Stomach smooth muscle (tissue), 2 donors: ENCODE data around the gene CRISPLD2.
"Not testable (repeated sequence)": the region's sequence is repeated elsewhere in the genome, so short reads cannot be mapped to it uniquely, and the experiment has no call there.

Experiments
- H3K27ac ChIP-seq: one replicate; pipeline ENCODE4 v1.7.0; 2013; ENCODE audit warnings: mild to moderate bottlenecking, low read length, inconsistent platforms
- H3K27me3 ChIP-seq, 2 donors: one replicate each; pipeline ENCODE4 v1.7.0; 2013; ENCODE audit warnings: low read length in 2 of 2; ENCODE audit not compliant: insufficient read depth in 2 of 2, control insufficient read depth in 1 of 2
- H3K36me3 ChIP-seq, 2 donors: one replicate each; pipeline ENCODE4 v1.7.0; 2013; ENCODE audit warnings: low read length in 2 of 2; ENCODE audit not compliant: control insufficient read depth in 2 of 2, insufficient read depth in 2 of 2
- H3K4me1 ChIP-seq: one replicate; pipeline ENCODE4 v1.7.0; 2013; ENCODE audit warnings: low read length; ENCODE audit not compliant: control insufficient read depth, insufficient read depth
- H3K4me3 ChIP-seq, 2 donors: one replicate each; pipeline ENCODE4 v1.7.0; 2013; ENCODE audit warnings: low read length in 2 of 2
- H3K9ac ChIP-seq, 2 donors: one replicate each; pipeline ENCODE4 v1.7.0; 2013; ENCODE audit warnings: low read length in 2 of 2, mild to moderate bottlenecking in 1 of 2
- H3K9me3 ChIP-seq, 2 donors: one replicate each; pipeline ENCODE4 v1.7.0; 2013; ENCODE audit warnings: low read length in 2 of 2; ENCODE audit not compliant: control insufficient read depth in 2 of 2
- donor health status: healthy.
- donor health status: Pancreatic carcinoma.

Gene CRISPLD2

GRCh38 chr16:84932681-84933080 is 112.9 kb downstream of the CRISPLD2 start:
- Histone ChIP-seq H3K9ac (no peak overlapping the region), H3K4me1 (peaks cover 22% of the 10 kb centered on the region), H3K36me3 (no peaks in the 10 kb centered on the region), H3K9me3 (peaks cover 0 to 4% of the 10 kb centered on the region in 2 donors), H3K27me3 (no peaks in the 10 kb centered on the region), H3K4me3 (no peak overlapping the region), H3K27ac (no peak overlapping the region)

GRCh38 chr16:84933774-84934631 is 114.2 kb downstream of the CRISPLD2 start:
- no peak overlapping the region for H3K9ac ChIP-seq
- peaks cover 0 to 4% of the 10 kb centered on the region in 2 donors for H3K9me3 ChIP-seq
- no peaks in the 10 kb centered on the region for H3K36me3 ChIP-seq
- no peak overlapping the region for H3K4me3 ChIP-seq
- H3K4me1 ChIP-seq: peaks cover 17% of the 10 kb centered on the region
- no peaks in the 10 kb centered on the region for H3K27me3 ChIP-seq
- no peak overlapping the region for H3K27ac ChIP-seq

GRCh38 chr16:84937196-84938005 is 117.6 kb downstream of the CRISPLD2 start:
- no peak overlapping the region for H3K27ac ChIP-seq
- H3K9ac ChIP-seq: no peak overlapping the region
- H3K9me3 ChIP-seq: no peaks in the 10 kb centered on the region
- H3K27me3 ChIP-seq: no peaks in the 10 kb centered on the region
- no peak overlapping the region for H3K4me3 ChIP-seq
- no peaks in the 10 kb centered on the region for H3K36me3 ChIP-seq
- H3K4me1 ChIP-seq: peaks cover 14% of the 10 kb centered on the region

GRCh38 chr16:84938616-84939015 is 118.8 kb downstream of the CRISPLD2 start:
- not testable (repeated sequence) for H3K27ac ChIP-seq, H3K36me3 ChIP-seq, H3K9me3 ChIP-seq, H3K4me3 ChIP-seq, H3K27me3 ChIP-seq, H3K9ac ChIP-seq
- H3K4me1 ChIP-seq: peaks cover 11% of the 10 kb centered on the region

- Histone ChIP-seq H3K4me3 (no peak overlapping the region), H3K27ac (no peak overlapping the region), H3K9ac (no peak overlapping the region), H3K4me1 (peaks cover 2% of the 10 kb centered on the region), H3K9me3 (no peaks in the 10 kb centered on the region), H3K36me3 (no peaks in the 10 kb centered on the region), H3K27me3 (no peaks in the 10 kb centered on the region)
These were observed 121.1 kb downstream of the CRISPLD2 start for GRCh38 chr16:84940670-84941551.

- Histone ChIP-seq H3K36me3 (no peaks in the 10 kb centered on the region), H3K27me3 (no peaks in the 10 kb centered on the region), H3K27ac (no peak overlapping the region)
These were observed 122.1 kb downstream of the CRISPLD2 start for GRCh38 chr16:84941921-84942320.

GRCh38 chr16:84942786-84943185 is 123.0 kb downstream of the CRISPLD2 start:
- H3K27ac ChIP-seq: no peak overlapping the region
- no peak overlapping the region for H3K9ac ChIP-seq
- no peak overlapping the region for H3K4me3 ChIP-seq
- H3K36me3 ChIP-seq: no peaks in the 10 kb centered on the region
- no peaks in the 10 kb centered on the region for H3K9me3 ChIP-seq
- H3K4me1 ChIP-seq: peaks cover 2% of the 10 kb centered on the region
- H3K27me3 ChIP-seq: no peaks in the 10 kb centered on the region

More at GRCh38 chr16:84941921-84942320, 122.1 kb downstream of the CRISPLD2 start:
- Histone ChIP-seq H3K4me3 (no peak overlapping the region), H3K4me1 (peaks cover 2% of the 10 kb centered on the region), H3K9ac (no peak overlapping the region), H3K9me3 (no peaks in the 10 kb centered on the region)

GRCh38 chr16:84943620-84944019 is 123.8 kb downstream of the CRISPLD2 start:
- peaks cover 2% of the 10 kb centered on the region for H3K4me1 ChIP-seq

GRCh38 chr16:84947022-84947421 is 127.2 kb downstream of the CRISPLD2 start:
- no peaks in the 10 kb centered on the region for H3K9me3 ChIP-seq
- no peaks in the 10 kb centered on the region for H3K27me3 ChIP-seq
- H3K4me3 ChIP-seq: no peak overlapping the region
- H3K27ac ChIP-seq: no peak overlapping the region
- no peak overlapping the region for H3K9ac ChIP-seq
- H3K4me1 ChIP-seq: peaks cover 2% of the 10 kb centered on the region
- H3K36me3 ChIP-seq: no peaks in the 10 kb centered on the region

More at GRCh38 chr16:84943620-84944019, 123.8 kb downstream of the CRISPLD2 start:
- Histone ChIP-seq H3K9me3 (no peaks in the 10 kb centered on the region), H3K36me3 (no peaks in the 10 kb centered on the region), H3K4me3 (no peak overlapping the region), H3K27ac (no peak overlapping the region), H3K27me3 (no peaks in the 10 kb centered on the region), H3K9ac (no peak overlapping the region)
